Measurements from ENCODE around the gene MTUS2.

MTUS2 gene

DNA sequence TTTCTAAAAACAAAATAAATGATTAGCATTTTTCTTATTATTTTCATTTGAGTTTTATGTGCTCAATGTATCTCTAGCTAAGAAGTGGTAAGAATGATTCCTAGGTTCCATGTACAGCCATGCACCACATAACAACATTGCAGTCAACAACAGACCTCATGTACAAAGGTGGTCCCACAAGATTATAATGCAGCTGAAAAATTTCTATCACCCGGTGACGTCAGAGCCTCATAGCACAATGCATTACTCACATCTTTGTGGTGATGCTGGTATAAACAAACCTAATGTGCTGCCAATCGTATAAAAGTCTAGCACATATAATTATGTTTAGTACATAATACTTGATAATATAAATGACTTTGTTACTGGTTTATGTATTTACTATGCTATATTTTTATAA is 654.9 kb downstream of the MTUS2 start:
- in situ Hi-C loops (cut with MboI; ENCODE audit: low sequenced_read_pairs) = no loop called here

DNA sequence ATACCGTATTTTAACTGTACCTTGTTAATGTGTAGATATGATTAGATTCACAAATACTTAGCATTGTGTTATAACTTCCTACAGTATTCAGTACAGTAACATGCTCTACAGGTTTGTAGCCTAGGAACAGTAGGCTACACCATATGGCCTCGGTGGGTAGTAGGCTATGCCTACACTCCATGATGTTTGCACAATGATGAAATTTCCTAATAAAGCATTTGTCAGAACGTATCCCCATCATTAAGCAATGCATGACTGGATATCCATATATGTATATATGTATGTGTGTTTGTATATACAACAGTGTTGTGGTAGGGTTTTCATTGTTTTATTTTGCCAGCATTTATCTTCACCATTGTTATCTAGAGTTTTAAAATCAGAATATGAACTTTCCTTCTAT is 655.9 kb downstream of the MTUS2 start:
- in situ Hi-C loops (cut with MboI; ENCODE audit: low sequenced_read_pairs) = no loop called here

DNA sequence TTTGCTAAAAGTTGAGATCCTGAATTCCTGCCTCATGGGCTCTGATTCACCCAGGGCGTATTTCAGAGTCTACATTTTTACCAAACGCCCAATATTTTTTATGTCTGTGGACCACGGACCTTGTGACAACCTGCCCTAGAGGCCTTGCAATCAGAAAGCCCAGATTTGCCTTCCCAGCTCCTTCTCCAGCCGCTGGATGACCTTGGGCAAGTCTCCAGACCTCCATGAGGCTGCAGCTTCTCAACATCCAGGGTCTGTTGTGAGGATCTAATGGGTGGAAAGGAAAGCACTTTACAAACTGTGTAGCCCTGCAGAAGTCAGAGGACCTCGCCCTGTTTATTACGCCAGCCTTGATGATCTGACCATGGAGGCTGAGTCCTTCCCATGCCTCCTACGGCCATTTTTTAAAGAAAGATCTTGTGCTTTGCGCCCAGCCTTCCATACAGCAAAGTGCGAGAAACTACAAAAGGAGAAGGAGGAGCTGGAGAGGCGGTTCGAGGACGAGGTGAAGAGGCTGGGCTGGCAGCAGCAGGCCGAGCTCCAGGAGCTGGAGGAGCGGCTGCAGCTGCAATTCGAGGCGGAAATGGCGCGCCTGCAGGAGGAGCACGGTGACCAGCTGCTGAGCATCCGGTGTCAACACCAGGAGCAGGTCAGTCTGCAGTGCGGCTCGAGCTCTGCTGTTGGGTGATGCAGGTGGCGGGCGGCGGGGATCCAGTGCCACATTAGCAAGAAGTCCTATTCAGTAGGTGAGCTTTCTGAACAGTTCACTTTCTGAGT is 659.8 kb downstream of the MTUS2 start:
- in situ Hi-C loops (cut with MboI; ENCODE audit: low sequenced_read_pairs) = no loop called here

DNA sequence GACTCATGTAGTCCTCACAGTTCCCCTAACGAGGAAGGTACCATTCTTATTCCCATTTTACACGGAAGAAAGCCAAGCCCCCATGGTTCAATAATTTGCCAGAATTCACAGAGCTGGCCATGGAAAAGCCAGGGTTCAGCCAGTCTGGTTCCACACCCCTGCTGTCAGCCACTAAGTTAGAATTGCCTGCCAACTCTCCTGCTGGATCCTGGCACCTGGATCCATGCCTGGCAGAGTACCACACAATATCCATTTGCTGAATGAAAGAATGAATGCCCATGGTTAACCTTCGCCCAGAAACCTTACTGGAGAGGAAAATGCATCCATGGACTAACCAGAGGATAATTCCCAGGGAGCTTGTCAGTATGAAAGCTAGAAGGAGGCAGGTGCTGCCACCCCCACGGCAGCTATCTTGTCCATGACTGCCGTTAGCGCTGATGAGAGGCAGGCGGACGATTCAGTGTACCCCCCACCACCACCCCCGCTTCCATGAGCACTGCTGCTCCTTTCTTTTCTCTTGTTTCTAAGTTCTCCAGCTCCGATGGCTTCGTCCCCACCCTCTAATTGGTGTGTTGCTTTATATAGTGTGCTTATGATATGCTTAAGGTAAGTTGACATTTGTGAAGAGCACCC is 660.9 kb downstream of the MTUS2 start:
- in situ Hi-C loops (cut with MboI; ENCODE audit: low sequenced_read_pairs) = no loop called here

DNA sequence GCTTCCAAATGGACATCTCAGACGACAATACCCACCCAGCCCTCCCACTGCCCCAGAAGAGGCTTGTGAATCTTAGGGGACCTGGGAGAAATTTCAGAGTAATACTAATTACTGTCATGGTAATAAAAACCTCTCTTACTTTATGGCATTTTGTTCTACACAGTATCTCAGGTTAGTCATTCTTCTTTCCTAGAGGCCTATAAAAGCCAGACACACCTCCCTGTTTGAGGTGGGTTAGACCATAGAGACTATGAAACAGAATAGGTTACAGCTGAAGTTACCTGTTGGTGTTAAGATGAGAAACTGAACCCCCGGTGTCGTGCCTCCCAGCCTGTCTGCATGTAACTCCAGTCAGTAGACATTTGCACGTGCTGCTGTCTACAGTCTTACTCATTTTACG is 661.5 kb downstream of the MTUS2 start:
- in situ Hi-C loops (cut with MboI; ENCODE audit: low sequenced_read_pairs) = no loop called here

DNA sequence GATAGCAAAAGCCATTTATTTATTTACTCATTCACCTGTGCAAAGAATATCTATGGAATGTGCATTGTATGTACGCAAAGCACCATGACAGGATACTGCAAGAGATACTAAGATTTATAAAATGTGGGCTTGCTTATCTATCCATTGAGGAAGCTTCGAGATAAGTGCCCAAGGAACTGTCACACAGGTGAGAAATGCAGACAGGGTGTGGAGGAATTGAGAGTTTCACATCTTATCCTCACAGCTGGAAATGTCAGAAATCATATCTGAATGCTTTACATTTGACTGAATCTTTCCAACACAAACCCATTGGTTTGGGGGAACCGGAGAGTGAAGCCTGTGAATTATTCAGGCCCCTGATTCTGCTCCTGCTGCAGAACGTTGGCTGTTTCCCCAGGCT is 662.4 kb downstream of the MTUS2 start:
- in situ Hi-C loops (cut with MboI; ENCODE audit: low sequenced_read_pairs) = no loop called here

DNA sequence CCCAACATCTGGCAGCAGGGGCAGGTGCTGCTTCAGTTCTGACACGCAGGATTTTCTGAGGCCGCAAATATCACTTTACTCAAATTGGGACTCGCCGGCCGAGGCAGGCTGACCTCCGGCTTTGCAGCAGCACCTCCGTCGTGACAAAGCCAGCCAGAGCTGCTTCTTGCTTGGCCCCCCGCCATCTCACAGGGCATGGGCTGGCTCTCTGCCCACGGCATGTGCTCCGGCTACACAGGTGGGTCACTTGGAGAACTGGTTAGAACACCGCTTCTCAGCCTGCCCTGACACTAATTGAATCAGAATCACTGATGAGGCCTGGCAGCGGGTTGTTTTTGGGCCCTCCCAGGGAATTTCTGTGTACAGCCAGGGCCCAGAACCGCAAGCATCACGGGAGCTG is 663.1 kb downstream of the MTUS2 start:
- in situ Hi-C loops (cut with MboI; ENCODE audit: low sequenced_read_pairs) = no loop called here

DNA sequence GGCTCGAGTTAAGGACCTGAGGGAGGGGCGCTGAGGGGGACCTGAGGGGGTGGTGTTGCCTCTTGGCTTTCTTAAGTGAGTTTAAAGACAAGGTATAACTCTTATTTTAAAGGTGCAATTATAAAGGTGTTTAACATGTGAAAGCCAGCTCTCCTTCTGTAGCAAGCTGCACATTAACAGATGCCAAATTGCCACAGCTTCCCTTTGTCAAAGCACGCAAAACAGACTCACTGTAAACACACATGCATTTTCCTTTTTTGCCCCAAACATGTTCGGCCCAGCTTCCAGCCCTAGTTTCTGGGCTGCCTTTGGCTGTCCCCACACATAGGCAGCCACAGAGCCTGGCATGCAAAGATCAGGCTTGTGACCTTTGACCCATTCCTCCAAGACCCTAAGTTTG is 663.5 kb downstream of the MTUS2 start:
- in situ Hi-C loops (cut with MboI; ENCODE audit: low sequenced_read_pairs) = no loop called here

DNA sequence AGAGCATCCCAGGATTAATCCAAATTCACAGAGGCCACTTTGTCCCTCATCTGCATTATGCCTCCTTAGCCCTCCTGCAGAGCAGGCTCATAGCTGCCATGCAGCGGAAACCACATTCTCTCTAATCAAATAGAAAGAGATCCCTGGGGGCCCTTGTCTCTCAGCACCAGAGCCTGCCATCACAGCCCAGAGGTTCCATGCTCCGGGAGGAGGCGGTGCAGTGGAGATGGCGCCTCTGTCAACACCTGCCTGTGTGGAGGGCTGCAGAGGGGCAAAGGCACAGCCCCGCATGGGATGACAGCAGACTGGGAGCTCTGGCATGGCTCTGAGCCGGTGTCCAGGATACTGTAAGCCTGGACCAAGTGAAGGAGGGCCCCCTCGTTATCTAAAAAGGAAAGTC is 664.1 kb downstream of the MTUS2 start:
- in situ Hi-C loops (cut with MboI; ENCODE audit: low sequenced_read_pairs) = no loop called here

DNA sequence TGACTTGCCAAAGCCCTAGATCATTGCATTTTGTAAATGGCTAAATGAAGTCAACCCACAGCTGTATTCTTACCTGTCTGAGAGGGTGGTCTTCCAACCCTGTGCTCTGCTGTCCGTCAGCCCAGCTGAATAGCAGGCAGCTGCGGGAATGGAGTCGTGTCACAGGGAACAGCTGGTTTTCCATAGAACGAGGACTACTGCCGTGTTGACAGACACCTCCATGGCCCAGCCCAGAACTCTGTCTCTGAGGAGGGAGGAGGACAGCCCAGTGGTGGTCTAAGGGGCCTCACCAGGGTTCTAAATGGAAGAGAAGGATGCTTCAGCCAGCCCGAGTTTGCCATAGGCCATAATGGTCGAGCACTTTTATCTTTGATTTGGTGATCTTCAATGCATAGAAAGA is 664.7 kb downstream of the MTUS2 start:
- in situ Hi-C loops (cut with MboI; ENCODE audit: low sequenced_read_pairs) = no loop called here

DNA sequence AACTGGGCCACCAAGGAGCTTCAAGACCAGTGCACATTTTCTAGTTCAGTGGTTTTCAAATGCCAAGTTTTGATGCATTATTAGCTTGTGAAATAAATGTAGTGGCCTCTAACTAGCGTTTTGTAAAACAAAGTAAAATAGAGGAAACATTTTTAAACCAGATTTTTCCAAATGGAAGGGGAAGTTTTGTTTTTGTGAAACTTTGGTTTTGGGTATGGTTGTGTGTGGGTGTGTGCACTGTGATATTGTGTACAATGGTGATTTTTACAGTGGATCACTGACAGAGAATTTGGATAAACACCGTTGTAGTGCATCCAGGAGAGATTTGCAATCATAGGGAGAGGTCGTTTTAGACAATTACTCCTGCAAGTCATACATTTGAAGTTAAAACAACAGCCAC is 666.4 kb downstream of the MTUS2 start:
- in situ Hi-C loops (cut with MboI; ENCODE audit: low sequenced_read_pairs) = no loop called here

DNA sequence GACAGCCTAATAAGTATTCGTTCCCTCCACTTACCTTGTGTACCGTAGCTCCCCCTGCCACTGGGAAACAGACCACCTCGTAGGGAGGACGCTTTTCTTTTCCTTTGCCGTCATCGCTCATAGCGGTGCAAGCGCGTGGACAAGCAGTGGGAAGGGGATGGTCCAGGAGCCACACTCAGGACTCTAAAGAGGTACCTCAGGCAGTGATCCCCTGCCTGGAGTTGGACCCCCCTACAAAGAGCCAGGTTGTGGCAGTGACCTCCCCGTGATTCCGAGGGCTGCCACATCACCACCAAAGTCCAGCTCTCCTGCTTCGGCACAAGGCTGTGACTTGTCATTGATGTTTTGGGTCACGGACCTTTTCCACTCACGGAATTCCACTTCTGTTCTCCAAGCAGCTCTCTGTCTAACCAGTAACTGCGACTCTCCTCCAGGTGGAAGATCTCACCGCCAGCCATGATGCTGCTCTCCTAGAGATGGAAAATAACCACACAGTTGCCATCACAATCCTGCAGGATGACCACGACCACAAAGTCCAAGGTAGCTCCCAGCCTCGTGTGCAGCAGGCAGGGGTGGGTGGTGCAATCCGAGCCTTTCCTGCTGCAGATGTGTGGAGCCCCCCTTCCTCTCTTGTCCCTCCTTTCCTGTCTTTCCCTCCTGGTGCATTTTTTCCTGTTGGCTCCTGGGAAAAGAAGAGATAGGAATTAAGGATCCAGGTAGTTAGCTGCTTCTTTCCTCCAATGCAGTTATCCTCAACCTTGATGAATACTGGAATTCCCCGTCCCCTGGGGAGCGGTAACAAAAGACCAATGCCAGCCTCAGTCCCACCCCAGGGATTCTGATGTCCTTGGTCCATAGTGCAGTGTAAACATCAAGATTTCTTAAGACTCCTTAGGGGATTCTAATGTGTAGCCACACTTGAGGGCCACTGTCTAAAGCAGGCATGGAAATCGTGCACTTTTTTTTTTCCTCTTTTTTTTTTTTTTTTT is 667.6 kb downstream of the MTUS2 start:
- in situ Hi-C loops (cut with MboI; ENCODE audit: low sequenced_read_pairs) = no loop called here

DNA sequence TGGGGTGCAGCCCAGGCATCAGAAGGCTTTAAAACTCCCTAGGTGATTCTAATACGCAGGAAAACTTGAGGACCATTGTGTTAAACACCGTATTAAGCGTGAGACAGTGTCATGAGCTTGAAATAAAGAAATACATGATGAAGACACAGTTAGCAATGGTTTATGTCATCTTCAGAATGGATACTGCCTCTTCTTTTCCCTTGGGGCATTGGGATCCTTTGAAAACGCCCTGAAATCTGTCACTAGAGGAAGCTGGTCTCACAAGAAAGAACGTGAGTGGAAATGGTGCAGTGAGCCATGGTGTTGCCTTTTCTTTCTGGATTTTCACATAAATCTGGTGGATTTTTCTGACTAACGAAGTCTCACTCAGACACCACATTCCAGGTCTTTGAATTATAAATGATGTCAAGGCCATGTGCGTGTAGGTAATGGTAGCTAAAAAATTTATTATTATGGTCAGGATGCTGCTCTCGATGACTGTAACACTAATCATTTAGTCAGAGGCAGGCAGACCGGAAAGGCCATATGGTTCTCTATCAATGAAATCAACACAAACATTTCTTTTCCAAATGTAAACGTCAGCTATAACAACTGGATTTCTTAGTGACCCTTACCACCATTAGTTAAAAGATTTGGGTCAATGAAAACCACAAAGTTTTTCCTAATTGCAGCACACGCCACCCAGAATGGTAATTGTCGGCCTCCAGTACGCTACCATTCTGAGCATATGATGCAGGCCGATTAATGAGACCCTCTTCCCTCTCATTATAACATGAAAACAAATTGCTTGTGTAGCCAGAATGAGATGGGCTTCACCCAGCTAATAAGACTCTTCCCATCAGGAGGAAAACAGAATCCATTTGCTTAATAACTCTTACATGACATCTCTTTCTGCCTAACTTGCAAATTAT is 669.8 kb downstream of the MTUS2 start:
- in situ Hi-C loops (cut with MboI; ENCODE audit: low sequenced_read_pairs) = no loop called here

DNA sequence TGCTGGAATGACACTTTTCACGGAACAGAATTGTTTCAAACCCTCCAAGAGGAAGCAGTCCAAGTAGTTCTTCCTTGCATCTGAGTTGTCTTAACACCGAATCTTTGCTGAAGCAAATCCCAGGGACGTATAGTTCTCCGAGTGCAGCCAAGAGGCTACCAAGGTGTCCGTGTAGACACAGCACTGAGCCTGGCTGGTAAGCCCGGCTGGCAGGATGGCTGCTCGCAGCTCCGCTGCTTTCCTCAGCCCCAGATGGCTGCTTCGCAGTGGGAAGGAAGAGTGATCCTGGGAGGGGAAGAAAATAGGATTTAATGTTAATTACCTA is 670.4 kb downstream of the MTUS2 start:
- in situ Hi-C loops (cut with MboI; ENCODE audit: low sequenced_read_pairs) = no loop called here

DNA sequence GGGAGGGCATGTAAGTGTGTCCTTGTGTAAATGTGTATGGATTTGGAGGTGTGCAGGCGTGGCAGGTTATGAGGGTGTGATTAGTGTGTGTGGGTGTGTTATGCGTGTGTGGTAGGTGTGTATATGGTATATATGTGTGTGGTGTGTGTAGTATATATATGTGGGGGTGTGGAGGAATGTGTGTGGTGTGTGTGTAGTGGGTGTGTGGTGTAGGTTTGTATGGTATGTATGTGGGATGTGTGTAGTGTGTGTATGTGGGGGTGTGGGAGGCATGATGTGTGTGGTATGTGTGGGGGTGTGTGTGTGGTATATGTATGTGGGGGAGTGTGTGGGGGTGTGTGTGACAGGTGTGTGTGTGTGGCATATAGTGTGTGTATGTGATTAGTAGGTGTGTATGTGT is 671.1 kb downstream of the MTUS2 start:
- in situ Hi-C loops (cut with MboI; ENCODE audit: low sequenced_read_pairs) = no loop called here

DNA sequence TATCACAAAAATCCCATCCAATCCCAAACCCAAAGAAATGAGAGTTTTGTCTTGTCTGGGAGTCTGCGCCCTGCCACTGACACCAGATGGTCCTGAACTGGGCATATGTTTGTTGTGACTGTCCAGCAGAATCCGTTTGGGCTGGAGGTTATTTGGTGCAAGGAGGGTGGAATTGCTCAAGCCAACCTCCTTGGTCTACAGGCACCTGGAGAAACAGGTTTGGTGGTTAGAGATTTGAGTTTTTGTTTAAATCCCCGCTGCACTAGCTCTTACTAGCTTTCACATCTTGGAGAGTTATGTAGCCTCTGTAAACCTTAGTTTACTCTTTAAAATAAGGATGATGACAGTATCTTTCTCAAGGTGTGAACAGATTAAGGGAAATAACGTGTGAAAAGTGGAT is 673.7 kb downstream of the MTUS2 start:
- in situ Hi-C loops (cut with MboI; ENCODE audit: low sequenced_read_pairs) = no loop called here

DNA sequence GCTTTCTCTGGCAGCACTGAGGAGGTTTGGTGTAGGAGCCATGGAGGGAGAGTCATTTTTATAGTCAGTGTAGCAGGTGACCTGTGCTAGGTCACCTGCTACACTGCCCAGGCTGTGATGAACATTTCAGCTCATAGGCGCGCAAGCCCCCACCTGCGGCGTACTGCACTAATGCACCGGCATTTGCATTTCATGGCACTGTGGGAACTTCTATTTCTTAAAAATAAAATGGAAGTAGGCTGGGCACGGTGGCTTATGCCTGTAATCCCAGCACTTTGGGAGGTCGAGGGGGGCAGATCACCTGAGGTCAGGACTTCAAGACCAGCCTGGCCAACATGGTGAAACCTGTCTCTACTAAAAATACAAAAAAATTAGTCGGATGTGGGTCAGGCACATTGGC is 674.4 kb downstream of the MTUS2 start:
- in situ Hi-C loops (cut with MboI; ENCODE audit: low sequenced_read_pairs) = no loop called here

DNA sequence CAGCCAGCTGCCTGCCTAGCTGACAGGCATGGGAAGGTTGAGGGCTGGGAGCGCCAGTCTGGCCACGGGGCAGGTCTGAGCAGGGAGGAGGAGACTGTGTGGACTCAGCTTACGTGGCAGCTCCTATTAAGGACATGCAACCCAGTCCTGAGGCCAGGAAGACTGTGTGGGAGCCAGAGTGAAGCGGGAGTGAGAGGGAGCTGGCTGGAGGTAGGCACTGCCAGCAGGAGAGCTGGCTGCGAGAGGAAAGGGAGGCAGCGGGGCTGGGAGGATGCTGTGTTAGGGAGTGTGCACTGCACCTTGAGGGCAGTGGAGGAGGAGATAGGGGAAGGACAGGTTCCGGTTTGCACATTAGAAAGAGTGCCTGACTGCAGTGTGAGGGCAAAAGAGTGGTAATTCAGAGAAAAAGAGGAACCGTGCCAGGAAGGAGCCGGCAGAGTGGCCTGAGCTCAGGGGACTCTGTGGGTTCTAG is 676.1 kb downstream of the MTUS2 start:
- in situ Hi-C loops (cut with MboI; ENCODE audit: low sequenced_read_pairs) = no loop called here

DNA sequence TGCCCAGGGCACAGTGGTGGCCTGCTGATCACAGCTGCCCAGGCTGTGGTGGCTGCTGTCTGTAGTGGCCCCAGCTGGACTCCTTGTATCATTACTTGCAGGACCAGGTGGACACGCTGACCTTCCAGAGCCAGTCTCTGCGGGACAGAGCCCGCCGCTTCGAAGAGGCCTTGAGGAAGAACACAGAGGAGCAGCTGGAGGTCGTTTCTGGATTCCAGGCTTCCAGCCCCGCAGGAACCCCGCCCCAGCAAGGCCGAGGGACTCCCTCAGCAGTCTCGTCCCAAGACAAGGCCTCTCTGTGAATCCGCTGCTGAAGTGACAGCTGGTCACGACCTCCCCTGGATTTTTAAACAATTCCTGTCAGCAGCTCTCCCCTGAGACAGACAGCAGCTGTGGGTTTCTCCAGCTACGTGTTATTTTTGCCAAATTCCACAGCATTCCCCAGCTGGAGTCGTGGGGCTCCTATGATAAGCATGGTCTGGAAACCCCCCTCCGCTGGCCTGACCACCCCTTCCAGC is 677.1 kb downstream of the MTUS2 start:
- in situ Hi-C loops (cut with MboI; ENCODE audit: low sequenced_read_pairs) = no loop called here

DNA sequence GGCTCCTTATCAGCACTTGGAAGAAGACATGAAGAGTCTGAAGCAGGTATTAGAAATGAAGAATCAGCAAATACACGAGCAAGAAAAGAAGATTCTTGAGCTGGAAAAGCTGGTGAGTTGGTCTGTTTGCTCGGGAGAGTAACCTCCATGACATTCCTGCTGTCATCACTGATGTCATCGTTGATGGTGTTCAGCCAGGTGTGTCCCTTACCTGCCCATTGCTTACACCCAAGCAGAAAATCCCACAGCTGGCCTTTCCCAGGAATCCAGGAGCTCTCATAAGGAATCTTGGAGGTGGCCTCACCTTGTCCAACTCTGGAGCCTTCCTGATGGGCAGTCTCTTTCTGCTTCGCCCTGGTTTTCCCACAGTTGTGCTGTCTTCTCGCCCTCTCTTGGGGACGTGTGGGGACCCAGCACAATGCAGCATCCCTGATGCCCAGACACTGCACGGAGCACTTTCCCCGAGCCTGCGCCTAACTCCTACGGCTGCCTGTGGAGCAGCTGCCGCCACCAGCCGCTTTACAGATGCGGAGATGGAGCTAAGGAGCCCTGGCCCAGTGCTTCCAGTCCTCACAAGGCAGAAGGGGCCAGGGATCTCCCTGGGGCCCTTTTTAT is 678.4 kb downstream of the MTUS2 start:
- in situ Hi-C loops (cut with MboI; ENCODE audit: low sequenced_read_pairs) = no loop called here

Measured in hTERT RPE-1 (cell line).